ENCODE measurements around the gene JPT2. TPM values are rescaled to one million over a fixed set of nuclear protein-coding genes. Genes with fewer than 3 reads are reported as not detected.

Gene JPT2
- total RNA-seq, 1 experiment from 2014 or later, result 150 TPM

GRCh38 chr16:1691276-1691675, 13.2 kb downstream of the JPT2 start (continued):
- TF ChIP-seq NFATC4 (CRISPR knock-in tag; IDR thresholded peaks at IDR 0.05) (no peak), MXD4 (CRISPR knock-in tag; IDR thresholded peaks at IDR 0.05; ENCODE audit: borderline replicate concordance) (no peak), FOXJ3 (CRISPR knock-in tag; IDR thresholded peaks at IDR 0.05; ENCODE audit: borderline replicate concordance) (no peak)

- ATAC-seq, result no peak
- Mint-ChIP-seq H3K9me3 (no peaks in the 10 kb centered on the region), H3K27me3 (ENCODE audit: low read depth) (no peaks in the 10 kb centered on the region), H3K36me3 (peaks cover 86% of the 10 kb centered on the region), H3K4me3 (no peak overlapping the region), H3K27ac (no peak overlapping the region), H3K4me1 (no peaks in the 10 kb centered on the region)
- POLR2A ChIA-PET, result no interaction called here
- DNase-seq (ENCODE audit: low spot score), result no peak
- TF ChIP-seq CTCF (IDR thresholded peaks at IDR 0.05) (no peak), IRF1 (CRISPR knock-in tag; IDR thresholded peaks at IDR 0.05) (no peak)
- CTCF ChIA-PET, result interaction anchor here (1.0 kb wide), 1 partner anchor 31 kb away, joined by 3 read pairs; no protein-coding TSS in a partner anchor
These were observed 13.9 kb downstream of the JPT2 start for GRCh38 chr16:1691956-1692355.

GRCh38 chr16:1696863-1697262, 18.8 kb downstream of the JPT2 start:
- DNase-seq (ENCODE audit: low spot score) (no peak), ATAC-seq (no peak)
- TF ChIP-seq E2F1 (CRISPR knock-in tag; IDR thresholded peaks at IDR 0.05), result no peak
- TF ChIP-seq ATF2 (CRISPR knock-in tag; IDR thresholded peaks at IDR 0.05; ENCODE audit: borderline replicate concordance, low read depth), result no peak
- TF ChIP-seq ESRRA (CRISPR knock-in tag; IDR thresholded peaks at IDR 0.05; ENCODE audit: borderline replicate concordance), result no peak
- no peak for TF ChIP-seq ZNF138 (CRISPR knock-in tag; conservative IDR thresholded peaks at IDR 0.05)
- TF ChIP-seq GTF2I (CRISPR knock-in tag; conservative IDR thresholded peaks at IDR 0.05), result no peak
- no peak for TF ChIP-seq JUN (CRISPR knock-in tag; IDR thresholded peaks at IDR 0.05)
- no peak for TF ChIP-seq HMGA2 (CRISPR knock-in tag; IDR thresholded peaks at IDR 0.05)
- no peak for TF ChIP-seq NR1H2 (CRISPR knock-in tag; IDR thresholded peaks at IDR 0.05)
- no peak for TF ChIP-seq MLX (CRISPR knock-in tag; IDR thresholded peaks at IDR 0.05)
- TF ChIP-seq ZNF281 (CRISPR knock-in tag; IDR thresholded peaks at IDR 0.05), result no peak
- TF ChIP-seq ZNF671 (CRISPR knock-in tag; IDR thresholded peaks at IDR 0.05), result no peak
- no peak for TF ChIP-seq ATF1 (CRISPR knock-in tag; IDR thresholded peaks at IDR 0.05)
- TF ChIP-seq CDX4 (CRISPR knock-in tag; IDR thresholded peaks at IDR 0.05; ENCODE audit: borderline replicate concordance), result no peak
- TF ChIP-seq HMGXB4 (CRISPR knock-in tag; IDR thresholded peaks at IDR 0.05), result no peak
- no peak for TF ChIP-seq ZSCAN18 (CRISPR knock-in tag; IDR thresholded peaks at IDR 0.05)
- no peak for TF ChIP-seq NR3C1 (CRISPR knock-in tag; conservative IDR thresholded peaks at IDR 0.05; ENCODE audit: low read depth)
- TF ChIP-seq RORB (CRISPR knock-in tag; IDR thresholded peaks at IDR 0.05), result no peak
- ChIA-PET POLR2A (no interaction called here), CTCF (interaction anchor here (1.3 to 1.8 kb wide), 1 partner anchor 9 kb away, joined by 6 to 8 read pairs; the partner anchor contains the start of gene MAPK8IP3)
- Mint-ChIP-seq H3K27ac (peak overlapping the region; percentile 36; the same call in 1 of the 2 replicates), H3K36me3 (peaks cover 77% of the 10 kb centered on the region), H3K4me1 (no peaks in the 10 kb centered on the region), H3K4me3 (no peak overlapping the region), H3K27me3 (ENCODE audit: low read depth) (no peaks in the 10 kb centered on the region), H3K9me3 (no peaks in the 10 kb centered on the region)

Data from WTC11 (cell line).